SK-N-SH (cell line): Measurements from ENCODE around the gene PRKCH. TPM values are rescaled to one million over a fixed set of nuclear protein-coding genes. Genes with fewer than 3 reads are reported as not detected.

ENCODE experiments used
- CTCF ChIA-PET: fragments of 300-600, 350-600 bp; formaldehyde crosslinking; extraction: SDS; loops from one replicate; lab custom pipeline; 2021; lab: Yijun Ruan, JAX
- POLR2A ChIA-PET: fragments of 350-600 bp; sonication (Branson Sonifier 250); formaldehyde crosslinking; extraction: SDS; loops from one replicate; lab custom pipeline; 2020; ENCODE audit warnings: antibody characterized with exemption, inconsistent platforms; lab: Yijun Ruan, JAX
- DNase-seq: peaks from one replicate; pipeline ENCODE4 v3.0.0; 2012
- H2AFZ ChIP-seq: fragments of 200-600 bp; sonication (generic); 2 replicates; pipeline ENCODE4 v1.8.1; 2016; ENCODE audit warnings: antibody characterized with exemption, mild to moderate bottlenecking, low read depth
- H3F3A ChIP-seq: fragments of 200-600 bp; sonication (generic); replicated peaks from 2 replicates; pipeline ENCODE3; 2016; ENCODE audit warnings: antibody characterized with exemption, mild to moderate bottlenecking; ENCODE audit not compliant: insufficient read depth
- H3K27ac ChIP-seq, 2 experiments: fragments of 200-500 bp in 1 of 2; fragments of 200-600 bp in 1 of 2; sonication (Bioruptor generic) in 1 of 2; sonication (generic), shearing (Covaris generic) in 1 of 2; 2 replicates each; pipeline versions ENCODE4 v1.5.1 to v1.6.1; 2014 to 2016; ENCODE audit warnings: low read depth in 2 of 2, inconsistent platforms in 1 of 2, low read length in 1 of 2, mild to moderate bottlenecking in 1 of 2, mixed read lengths in 1 of 2
- H3K27me3 ChIP-seq: fragments of 200-600 bp; sonication (generic), shearing (Covaris generic); 2 replicates; pipeline ENCODE4 v1.6.1; 2016; ENCODE audit warnings: mixed run types; ENCODE audit not compliant: insufficient read depth
- H3K36me3 ChIP-seq, 2 experiments: fragments of 200-500 bp in 1 of 2; fragments of 200-600 bp in 1 of 2; sonication (Bioruptor generic) in 1 of 2; sonication (generic) in 1 of 2; replicated peaks in 1 of 2; 2 replicates each; pipeline versions ENCODE3 to v1.5.1; 2014 to 2016; ENCODE audit warnings: low read length in 1 of 2, mild to moderate bottlenecking in 1 of 2; ENCODE audit not compliant: insufficient read depth in 2 of 2, control insufficient read depth in 1 of 2
- H3K4me1 ChIP-seq, 2 experiments: fragments of 200-500 bp in 1 of 2; fragments of 200-600 bp in 1 of 2; sonication (Bioruptor generic) in 1 of 2; sonication (generic), shearing (Covaris generic) in 1 of 2; 2 replicates each; pipeline versions ENCODE4 v1.5.1 to v1.6.1; 2014 to 2016; ENCODE audit warnings: low read depth in 1 of 2, low read length in 1 of 2, mixed run types in 1 of 2; ENCODE audit not compliant: insufficient read depth in 2 of 2, control insufficient read depth in 1 of 2
- H3K4me2 ChIP-seq: fragments of 200-600 bp; sonication (generic), shearing (Covaris generic); 2 replicates; pipeline ENCODE4 v1.6.1; 2017; ENCODE audit warnings: mixed run types
- H3K4me3 ChIP-seq, 2 experiments: fragments of 200-500 bp in 1 of 2; fragments of 200-600 bp in 1 of 2; sonication (Bioruptor generic) in 1 of 2; sonication (generic), shearing (Covaris generic) in 1 of 2; 2 replicates each; pipeline versions ENCODE4 v1.5.1 to v1.8.1; 2014 to 2016; ENCODE audit warnings: low read depth in 2 of 2, inconsistent platforms in 1 of 2, low read length in 1 of 2, mild to moderate bottlenecking in 1 of 2, mixed read lengths in 1 of 2, moderate library complexity in 1 of 2
- H3K79me2 ChIP-seq: fragments of 200-600 bp; sonication (generic); 2 replicates; pipeline ENCODE4 v1.8.1; 2017; ENCODE audit warnings: mild to moderate bottlenecking; ENCODE audit not compliant: insufficient read depth
- H3K9ac ChIP-seq: fragments of 200-600 bp; sonication (generic); 2 replicates; pipeline ENCODE4 v1.6.1; 2017; ENCODE audit warnings: mixed run types
- H3K9me2 ChIP-seq: fragments of 200-600 bp; sonication (generic); 2 replicates; pipeline ENCODE4 v1.6.1; 2017; ENCODE audit warnings: mixed run types
- H3K9me3 ChIP-seq: fragments of 200-600 bp; sonication (generic); 2 replicates; pipeline ENCODE4 v1.6.1; 2017; ENCODE audit warnings: mixed run types, mild to moderate bottlenecking, moderate library complexity
- H4K20me1 ChIP-seq: fragments of 200-600 bp; sonication (generic); 2 replicates; pipeline ENCODE4 v1.6.1; 2017; ENCODE audit warnings: mild to moderate bottlenecking, mixed run types; ENCODE audit not compliant: insufficient read depth
- CTCF ChIP-seq: fragments of 200-600 bp; sonication (generic); IDR thresholded peaks from 2 replicates; pipeline ENCODE4 v1.6.1; 2017; ENCODE audit warnings: antibody characterized with exemption, mild to moderate bottlenecking, moderate library complexity
- FOXJ3 ChIP-seq: sonication (generic); formaldehyde crosslinking; IDR thresholded peaks from 2 replicates; pipeline ENCODE4 v1.5.1; 2020; ENCODE audit warnings: mild to moderate bottlenecking, missing genetic modification reagents
- GABPA ChIP-seq: IDR thresholded peaks from 2 replicates; pipeline ENCODE4 v1.4.0; 2012; ENCODE audit warnings: low read depth, mild to moderate bottlenecking
- IRF3 ChIP-seq: fragments of 150-350 bp; IDR thresholded peaks from 2 replicates; pipeline ENCODE4 v1.6.1; 2016; ENCODE audit warnings: mild to moderate bottlenecking, low read depth, low read length
- MAX ChIP-seq: IDR thresholded peaks from 2 replicates; pipeline ENCODE4 v1.4.0; 2012; ENCODE audit warnings: low read depth
- MEF2A ChIP-seq: IDR thresholded peaks from 2 replicates; pipeline ENCODE4 v1.4.0; 2012; ENCODE audit warnings: low read depth, borderline replicate concordance
- MXI1 ChIP-seq: IDR thresholded peaks from 2 replicates; pipeline ENCODE4 v1.6.1; 2012; ENCODE audit warnings: mild to moderate bottlenecking, low read depth, low read length, improper control_type of control experiment
- NRF1 ChIP-seq: IDR thresholded peaks from 2 replicates; pipeline ENCODE4 v1.6.1; 2012; ENCODE audit warnings: low read depth, mild to moderate bottlenecking, low read length
- PBX3 ChIP-seq: IDR thresholded peaks from 2 replicates; pipeline ENCODE4; 2012
- POLR2AphosphoS5 ChIP-seq: IDR thresholded peaks from 2 replicates; pipeline ENCODE4 v1.6.1; 2012; ENCODE audit warnings: low read depth, low read length
- RCOR1 ChIP-seq: fragments of 150-350 bp; IDR thresholded peaks from 2 replicates; pipeline ENCODE4 v1.6.1; 2017; ENCODE audit warnings: antibody characterized with exemption, low read length
- RXRA ChIP-seq: IDR thresholded peaks from 2 replicates; pipeline ENCODE4 v1.4.0; 2012; ENCODE audit warnings: low read depth, mild to moderate bottlenecking, borderline replicate concordance
- SIN3A ChIP-seq: IDR thresholded peaks from 2 replicates; pipeline ENCODE4 v1.6.1; 2012; ENCODE audit warnings: low read depth, mild to moderate bottlenecking, low read length, moderate library complexity, borderline replicate concordance
- SMC3 ChIP-seq: IDR thresholded peaks from 2 replicates; pipeline ENCODE4 v1.6.1; 2012; ENCODE audit warnings: low read depth, low read length, improper control_type of control experiment
- TAF1 ChIP-seq: IDR thresholded peaks from 2 replicates; pipeline ENCODE4 v1.6.1; 2012; ENCODE audit warnings: low read depth, mild to moderate bottlenecking, low read length, moderate library complexity, borderline replicate concordance
- TCF12 ChIP-seq: IDR thresholded peaks from 2 replicates; pipeline ENCODE4 v1.4.0; 2012
- TEAD4 ChIP-seq: IDR thresholded peaks from 2 replicates; pipeline ENCODE4 v1.4.0; 2012; ENCODE audit warnings: mild to moderate bottlenecking, borderline replicate concordance; ENCODE audit not compliant: insufficient read depth
- USF2 ChIP-seq: fragments of 150-350 bp; IDR thresholded peaks from 2 replicates; pipeline ENCODE4 v1.6.1; 2017; ENCODE audit warnings: antibody characterized with exemption, low read length, low read depth, borderline replicate concordance
- ZBTB33 ChIP-seq: IDR thresholded peaks from 2 replicates; pipeline ENCODE4 v1.4.0; 2012; ENCODE audit warnings: low read depth, borderline replicate concordance
- WGBS: methylation state at CpG from one replicate; pipeline ENCODE4 v1.1.6; 2017; ENCODE audit warnings: low lambda C conversion rate; 5-methylcytosine and 5-hydroxymethylcytosine counted together
- polyA plus RNA-seq, 3 experiments: library from polyadenylated mRNA; depleted of rRNA; stranded (reverse); fragments of >200 nt; gene quantifications; 2 replicates each; pipeline ENCODE4 v1.2.3, GENCODE V29; 2012

The PRKCH gene
- polyA plus RNA-seq, 1 of the 3 experiments (the other 2 are of a cell fraction) = 4.2 TPM

GRCh38 chr14:61320806-61321384 is 484 bp upstream of the PRKCH start:
- TF ChIP-seq NRF1 (no peak), MXI1 (no peak), RXRA (no peak), POLR2AphosphoS5 (no peak), PBX3 (no peak), TEAD4 (no peak), MAX (no peak), TCF12 (no peak), SIN3A (no peak), CTCF (no peak), SMC3 (no peak), TAF1 (no peak), RCOR1 (no peak), USF2 (no peak), ZBTB33 (no peak), FOXJ3 (no peak), IRF3 (no peak), MEF2A (no peak), GABPA (no peak)
- peak; percentile 14 for DNase-seq
- peak overlapping the region; percentile 62 to 65 for H3K4me3 ChIP-seq
- H3K9ac ChIP-seq = peak overlapping the region; percentile 54; the same call in 1 of the 2 replicates
- peaks cover 10% of the 10 kb centered on the region for H3K27me3 ChIP-seq
- no peaks in the 10 kb centered on the region for H4K20me1 ChIP-seq
- ChIA-PET CTCF (interaction anchor here (1.0 to 1.5 kb wide), 2 partner anchors 24 to 40 kb away, joined by 4 to 5 read pairs; partner anchors contain the start of gene TMEM30B), POLR2A (no interaction called here)
- 0 out of 2 replicates have a peak, but pooled peaks cover 6% of the 10 kb centered on the region for H3K9me3 ChIP-seq
- no peaks in the 10 kb centered on the region for H3K9me2 ChIP-seq
- peak overlapping the region; percentile 88 for H3K4me2 ChIP-seq
- H3K4me1 ChIP-seq = peaks cover 0 to 10% of the 10 kb centered on the region in 2 experiments; a peak in 1 of 4 replicates
- no peaks in the 10 kb centered on the region for H3F3A ChIP-seq
- 36% methylated on average over 14 of the region's 29 CpGs for WGBS
- H3K27ac ChIP-seq = no peak overlapping the region
- peak overlapping the region; percentile 89 for H2AFZ ChIP-seq
- no peaks in the 10 kb centered on the region for H3K36me3 ChIP-seq
- no peaks in the 10 kb centered on the region for H3K79me2 ChIP-seq
